HG02973 (cell line): Measurements from ENCODE around the gene USP54.
"Not testable (repeated sequence)": the region's sequence is repeated elsewhere in the genome, so short reads cannot be mapped to it uniquely, and the experiment has no call there.

ENCODE experiments used
- ATAC-seq: cut with Tn5 transposase; IDR thresholded peaks from one replicate; pipeline ENCODE4 v1.9.1; 2021; ENCODE audit warnings: moderate library complexity; ENCODE audit not compliant: unreplicated experiment

The USP54 gene

GRCh38 chr10:73588656-73589055 is 2.5 kb downstream of the USP54 start:
- ATAC-seq: no peak

- ATAC-seq: no peak
These were observed 4.6 kb downstream of the USP54 start for GRCh38 chr10:73586583-73586984.

GRCh38 chr10:73585327-73585726 is 5.8 kb downstream of the USP54 start:
- ATAC-seq: no peak

- ATAC-seq: no peak
These were observed 6.4 kb downstream of the USP54 start for GRCh38 chr10:73584737-73585136.

- ATAC-seq: no peak
These were observed 9.2 kb downstream of the USP54 start for GRCh38 chr10:73581918-73582317.

GRCh38 chr10:73578927-73579326 is 12.2 kb downstream of the USP54 start:
- ATAC-seq: not testable (repeated sequence)

- ATAC-seq: no peak
These were observed 13.4 kb downstream of the USP54 start for GRCh38 chr10:73577788-73578187.

- no peak for ATAC-seq
These were observed 14.1 kb downstream of the USP54 start for GRCh38 chr10:73576890-73577591.

GRCh38 chr10:73576178-73576889 is 14.8 kb downstream of the USP54 start:
- ATAC-seq: no peak

- not testable (repeated sequence) for ATAC-seq
These were observed 24.1 kb downstream of the USP54 start for GRCh38 chr10:73567025-73567424.

GRCh38 chr10:73561192-73561591 is 29.9 kb downstream of the USP54 start:
- ATAC-seq: no peak

GRCh38 chr10:73559590-73559989 is 31.6 kb downstream of the USP54 start:
- no peak for ATAC-seq

GRCh38 chr10:73556855-73557254 is 34.3 kb downstream of the USP54 start:
- ATAC-seq: no peak

- no peak for ATAC-seq
These were observed 36.4 kb downstream of the USP54 start for GRCh38 chr10:73554721-73555120.

GRCh38 chr10:73553761-73554160 is 37.4 kb downstream of the USP54 start:
- no peak for ATAC-seq

- ATAC-seq: no peak
These were observed 38.1 kb downstream of the USP54 start for GRCh38 chr10:73552819-73553715.

- ATAC-seq: no peak
These were observed 39.6 kb downstream of the USP54 start for GRCh38 chr10:73551515-73551914.

- no peak for ATAC-seq
These were observed 45.8 kb downstream of the USP54 start for GRCh38 chr10:73545357-73545756.

GRCh38 chr10:73537709-73538108 is 53.4 kb downstream of the USP54 start:
- no peak for ATAC-seq

GRCh38 chr10:73537288-73537687 is 53.9 kb downstream of the USP54 start:
- ATAC-seq: no peak

- ATAC-seq: no peak
These were observed 56.3 kb downstream of the USP54 start for GRCh38 chr10:73534857-73535256.
